Osteocyte (in vitro differentiated cells): ENCODE results near the gene KRTAP4-4. TPM values are rescaled to one million over a fixed set of nuclear protein-coding genes. Genes with fewer than 3 reads are reported as not detected.
"Not testable (repeated sequence)": the region's sequence is repeated elsewhere in the genome, so short reads cannot be mapped to it uniquely, and the experiment has no call there.

Experiments
- DNase-seq: peaks from one replicate; pipeline ENCODE4 v3.0.0; 2021; ENCODE audit warnings: mixed read lengths; ENCODE audit not compliant: unreplicated experiment; ENCODE audit errors: extremely low spot score
- H3K27ac Mint-ChIP-seq: one replicate; pipeline ENCODE4 v1.8.0; 2021; ENCODE audit warnings: mild to moderate bottlenecking, mixed read lengths; ENCODE audit not compliant: unreplicated experiment
- H3K27me3 Mint-ChIP-seq: one replicate; pipeline ENCODE4 v1.8.0; 2021; ENCODE audit warnings: mixed read lengths; ENCODE audit not compliant: unreplicated experiment
- H3K36me3 Mint-ChIP-seq: one replicate; pipeline ENCODE4 v1.8.0; 2021; ENCODE audit warnings: mixed read lengths; ENCODE audit not compliant: unreplicated experiment
- H3K4me1 Mint-ChIP-seq: one replicate; pipeline ENCODE4 v1.8.0; 2021; ENCODE audit warnings: mixed read lengths; ENCODE audit not compliant: unreplicated experiment
- H3K4me3 Mint-ChIP-seq: one replicate; pipeline ENCODE4 v1.8.0; 2021; ENCODE audit warnings: mild to moderate bottlenecking, moderate library complexity, mixed read lengths; ENCODE audit not compliant: unreplicated experiment
- H3K9me3 Mint-ChIP-seq: one replicate; pipeline ENCODE4 v1.8.0; 2021; ENCODE audit warnings: mixed read lengths; ENCODE audit not compliant: unreplicated experiment
- CTCF ChIP-seq: fragments of 200-600 bp; sonication (generic); IDR thresholded peaks from 2 replicates; pipeline ENCODE4 v1.5.0; 2021; ENCODE audit warnings: antibody characterized with exemption, mild to moderate bottlenecking, moderate library complexity
- total RNA-seq: library from RNA; stranded (reverse); gene quantifications from 2 replicates; pipeline ENCODE4 v1.2.1, GENCODE V29; 2021

The KRTAP4-4 gene
- total RNA-seq, 1 donor from 2014 or later: not detected

GRCh38 chr17:41133880-41134735 lies 26.4 kb downstream of the KRTAP4-4 start:
- TF ChIP-seq CTCF: no peak
- H3K27ac Mint-ChIP-seq: no peak overlapping the region
- H3K9me3 Mint-ChIP-seq: peaks cover 14% of the 10 kb centered on the region
- DNase-seq: no peak
- no peak overlapping the region for H3K4me3 Mint-ChIP-seq
- no peaks in the 10 kb centered on the region for H3K27me3 Mint-ChIP-seq
- H3K36me3 Mint-ChIP-seq: peaks cover 5% of the 10 kb centered on the region
- peaks cover 7% of the 10 kb centered on the region for H3K4me1 Mint-ChIP-seq

- no peaks in the 10 kb centered on the region for H3K27me3 Mint-ChIP-seq
- DNase-seq: no peak
- no peak overlapping the region for H3K27ac Mint-ChIP-seq
- TF ChIP-seq CTCF: no peak
- no peaks in the 10 kb centered on the region for H3K36me3 Mint-ChIP-seq
- peaks cover 7% of the 10 kb centered on the region for H3K4me1 Mint-ChIP-seq
- H3K4me3 Mint-ChIP-seq: no peak overlapping the region
- H3K9me3 Mint-ChIP-seq: peaks cover 10% of the 10 kb centered on the region
These were observed 28.6 kb downstream of the KRTAP4-4 start for GRCh38 chr17:41131979-41132378.

- Mint-ChIP-seq H3K36me3 (no peaks in the 10 kb centered on the region), H3K9me3 (peaks cover 12% of the 10 kb centered on the region), H3K4me1 (peaks cover 19% of the 10 kb centered on the region), H3K27ac (no peak overlapping the region), H3K27me3 (no peaks in the 10 kb centered on the region), H3K4me3 (no peak overlapping the region)
- DNase-seq: no peak
- TF ChIP-seq CTCF: no peak
These were observed 33.2 kb downstream of the KRTAP4-4 start for GRCh38 chr17:41127371-41127770.

- peaks cover 16% of the 10 kb centered on the region for H3K4me1 Mint-ChIP-seq
- no peak overlapping the region for H3K4me3 Mint-ChIP-seq
- no peak for TF ChIP-seq CTCF
- DNase-seq: no peak
- H3K27me3 Mint-ChIP-seq: no peaks in the 10 kb centered on the region
- H3K27ac Mint-ChIP-seq: no peak overlapping the region
- peaks cover 12% of the 10 kb centered on the region for H3K9me3 Mint-ChIP-seq
- no peaks in the 10 kb centered on the region for H3K36me3 Mint-ChIP-seq
These were observed 34.1 kb downstream of the KRTAP4-4 start for GRCh38 chr17:41126412-41126811.

GRCh38 chr17:41125064-41125463 lies 35.5 kb downstream of the KRTAP4-4 start:
- no peaks in the 10 kb centered on the region for H3K27me3 Mint-ChIP-seq
- peaks cover 17% of the 10 kb centered on the region for H3K4me1 Mint-ChIP-seq
- H3K36me3 Mint-ChIP-seq: no peaks in the 10 kb centered on the region
- no peak for TF ChIP-seq CTCF
- peaks cover 12% of the 10 kb centered on the region for H3K9me3 Mint-ChIP-seq
- no peak overlapping the region for H3K27ac Mint-ChIP-seq
- no peak overlapping the region for H3K4me3 Mint-ChIP-seq
- no peak for DNase-seq

GRCh38 chr17:41123991-41124371 lies 36.6 kb downstream of the KRTAP4-4 start, which contains the start of gene KRTAP4-12:
TSS of gene KRTAP4-12 (minus strand) at chr17:41124182. CDS start at chr17:41124122, 60 bp downstream.
- not testable (repeated sequence) for H3K4me3 Mint-ChIP-seq, DNase-seq, H3K36me3 Mint-ChIP-seq, H3K27me3 Mint-ChIP-seq, H3K27ac Mint-ChIP-seq, H3K9me3 Mint-ChIP-seq
- H3K4me1 Mint-ChIP-seq: peaks cover 25% of the 10 kb centered on the region

GRCh38 chr17:41123292-41123990 lies 37.1 kb downstream of the KRTAP4-4 start:
- not testable (repeated sequence) for H3K27ac Mint-ChIP-seq, H3K27me3 Mint-ChIP-seq, H3K36me3 Mint-ChIP-seq, H3K9me3 Mint-ChIP-seq, DNase-seq, H3K4me3 Mint-ChIP-seq
- peaks cover 31% of the 10 kb centered on the region for H3K4me1 Mint-ChIP-seq
